GM18870 (cell line): Measurements from ENCODE around the gene RAB36.

Experiments
- ATAC-seq: cut with Tn5 transposase; IDR thresholded peaks from one replicate; pipeline ENCODE4 v1.9.1; 2021; ENCODE audit warnings: moderate library complexity; ENCODE audit not compliant: unreplicated experiment

Gene RAB36

GRCh38 chr22:23108249-23109078 is 36.8 kb upstream of the RAB36 start:
- no peak for ATAC-seq

- ATAC-seq, result no peak
Measured at GRCh38 chr22:23109079-23109347, 36.3 kb upstream of the RAB36 start.

DNA sequence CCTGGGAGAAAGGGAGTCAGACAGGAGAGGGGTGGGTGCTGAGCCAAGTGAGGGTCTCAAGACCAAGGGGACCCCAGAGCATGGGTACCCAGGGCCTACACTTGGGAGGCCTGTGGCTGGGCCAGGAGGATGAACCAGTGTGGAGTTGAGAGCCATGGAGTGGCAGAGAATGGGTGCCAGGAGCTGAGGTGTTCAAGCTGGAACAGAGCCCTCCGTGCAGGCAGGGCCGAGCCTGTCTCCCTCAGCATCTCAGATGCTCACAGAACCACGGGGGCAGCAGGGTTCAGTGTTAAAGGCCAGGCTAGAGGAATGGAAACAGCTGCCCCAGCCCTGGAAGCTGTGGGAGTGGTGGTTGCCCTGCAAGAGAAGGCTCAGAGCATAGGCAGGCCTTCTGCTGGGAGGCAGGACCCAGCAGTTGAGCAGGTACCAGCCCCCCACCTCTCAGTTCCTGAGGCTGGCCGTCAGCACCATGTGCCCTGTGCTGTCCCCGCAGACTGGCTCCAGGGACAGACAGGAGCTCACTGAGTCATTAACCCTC is 35.8 kb upstream of the RAB36 start:
- no peak for ATAC-seq

GRCh38 chr22:23110190-23110921 is 34.9 kb upstream of the RAB36 start:
- no peak for ATAC-seq

- ATAC-seq, result no peak
Measured at GRCh38 chr22:23110922-23111527, 34.3 kb upstream of the RAB36 start.

DNA sequence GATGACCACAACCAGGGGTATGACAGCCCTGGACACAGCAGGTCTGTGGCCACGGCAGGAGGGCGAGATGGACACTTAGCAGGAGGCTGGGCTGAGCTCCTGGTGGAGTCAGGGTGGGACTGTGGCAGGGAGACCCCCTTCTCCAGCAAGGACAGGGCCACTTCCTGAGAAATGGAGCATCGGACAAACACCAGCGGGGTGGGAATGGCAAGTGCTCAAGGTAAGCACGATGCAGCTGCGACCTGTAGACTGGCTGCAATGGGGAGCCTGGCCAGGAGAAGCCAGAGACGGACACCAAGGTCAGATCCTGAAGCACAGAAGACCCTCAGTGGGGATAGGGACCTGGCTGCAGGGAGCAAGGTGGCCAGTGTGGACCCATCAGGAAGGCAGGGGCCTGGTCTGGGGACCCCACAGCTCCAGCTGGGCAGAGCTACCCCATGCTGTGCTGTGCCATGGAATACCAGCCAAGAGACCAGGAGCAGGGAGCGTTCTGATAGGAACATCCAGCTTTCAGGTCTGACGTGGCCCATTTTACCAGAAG is 32.7 kb upstream of the RAB36 start:
- ATAC-seq, result no peak

- ATAC-seq, result no peak
Measured at GRCh38 chr22:23113067-23113846, 32.0 kb upstream of the RAB36 start.

DNA sequence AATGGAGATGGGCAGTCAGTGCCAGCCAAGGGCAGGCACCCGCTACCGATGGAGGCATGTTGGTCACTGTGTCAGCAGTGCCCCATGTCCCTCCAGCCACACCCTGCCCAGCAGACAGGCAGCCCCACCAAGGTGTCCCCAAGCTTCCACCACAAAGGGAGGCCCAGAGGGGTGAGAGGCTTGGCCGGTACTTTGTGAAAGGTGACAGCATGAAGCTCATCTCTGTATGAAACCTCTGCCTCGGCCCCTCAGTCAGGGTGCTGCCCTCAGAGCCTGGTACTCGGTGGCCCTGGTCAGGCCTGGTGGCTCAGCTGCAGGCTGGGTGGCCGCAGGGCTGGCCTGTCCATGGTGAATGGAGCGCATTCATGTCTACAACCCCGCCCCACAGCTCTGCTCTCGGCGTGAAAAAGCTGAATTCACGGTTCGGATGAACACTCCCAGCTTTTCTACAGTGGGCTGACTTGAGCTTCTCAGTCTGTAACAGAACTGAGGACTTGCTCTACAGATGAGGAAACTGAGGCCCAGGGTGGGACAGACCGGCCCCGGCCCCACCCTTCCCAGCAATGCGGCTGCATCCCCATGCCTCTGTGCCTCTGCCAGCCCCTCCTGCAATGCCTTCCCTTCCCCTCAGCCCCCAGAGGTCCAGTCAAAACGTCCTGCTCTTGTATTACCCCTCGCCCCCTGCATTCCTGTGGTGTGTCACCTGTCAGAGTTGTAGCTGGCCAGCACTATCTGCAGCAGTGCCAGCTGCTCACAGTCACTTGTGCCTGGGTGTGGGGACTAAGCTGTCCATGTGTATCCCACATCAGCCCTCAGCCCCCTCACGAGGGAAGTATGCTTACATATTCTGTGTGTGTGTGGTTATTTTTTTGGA is 31.2 kb upstream of the RAB36 start:
- no peak for ATAC-seq

GRCh38 chr22:23114721-23115020 is 30.6 kb upstream of the RAB36 start:
- no peak for ATAC-seq

DNA sequence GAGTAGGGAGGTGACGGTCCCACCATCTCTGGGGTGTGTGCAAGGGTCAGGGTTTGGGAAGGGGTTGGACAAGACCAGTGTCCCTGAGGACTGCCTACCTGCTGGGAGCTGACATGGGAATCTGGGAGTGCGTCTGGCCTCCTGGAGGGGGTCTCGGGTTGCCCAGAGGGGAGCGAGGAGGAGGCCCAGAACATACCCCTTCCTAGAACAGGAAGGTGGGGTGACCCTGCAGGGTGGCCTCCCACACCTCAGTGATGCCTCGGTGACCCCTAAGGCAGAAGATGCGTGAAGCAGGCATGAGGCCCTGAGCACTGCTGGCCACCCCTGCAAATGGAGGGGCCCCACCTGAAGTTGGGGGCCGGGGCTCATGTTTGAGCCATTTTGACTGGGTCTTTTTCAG is 29.9 kb upstream of the RAB36 start:
- ATAC-seq, result no peak

GRCh38 chr22:23115825-23116494 is 29.3 kb upstream of the RAB36 start:
- ATAC-seq, result no peak

GRCh38 chr22:23116506-23117263 is 28.6 kb upstream of the RAB36 start:
- no peak for ATAC-seq

- no peak for ATAC-seq
Measured at GRCh38 chr22:23117275-23117674, 28.0 kb upstream of the RAB36 start.

- ATAC-seq, result no peak
Measured at GRCh38 chr22:23117891-23118646, 27.2 kb upstream of the RAB36 start.

DNA sequence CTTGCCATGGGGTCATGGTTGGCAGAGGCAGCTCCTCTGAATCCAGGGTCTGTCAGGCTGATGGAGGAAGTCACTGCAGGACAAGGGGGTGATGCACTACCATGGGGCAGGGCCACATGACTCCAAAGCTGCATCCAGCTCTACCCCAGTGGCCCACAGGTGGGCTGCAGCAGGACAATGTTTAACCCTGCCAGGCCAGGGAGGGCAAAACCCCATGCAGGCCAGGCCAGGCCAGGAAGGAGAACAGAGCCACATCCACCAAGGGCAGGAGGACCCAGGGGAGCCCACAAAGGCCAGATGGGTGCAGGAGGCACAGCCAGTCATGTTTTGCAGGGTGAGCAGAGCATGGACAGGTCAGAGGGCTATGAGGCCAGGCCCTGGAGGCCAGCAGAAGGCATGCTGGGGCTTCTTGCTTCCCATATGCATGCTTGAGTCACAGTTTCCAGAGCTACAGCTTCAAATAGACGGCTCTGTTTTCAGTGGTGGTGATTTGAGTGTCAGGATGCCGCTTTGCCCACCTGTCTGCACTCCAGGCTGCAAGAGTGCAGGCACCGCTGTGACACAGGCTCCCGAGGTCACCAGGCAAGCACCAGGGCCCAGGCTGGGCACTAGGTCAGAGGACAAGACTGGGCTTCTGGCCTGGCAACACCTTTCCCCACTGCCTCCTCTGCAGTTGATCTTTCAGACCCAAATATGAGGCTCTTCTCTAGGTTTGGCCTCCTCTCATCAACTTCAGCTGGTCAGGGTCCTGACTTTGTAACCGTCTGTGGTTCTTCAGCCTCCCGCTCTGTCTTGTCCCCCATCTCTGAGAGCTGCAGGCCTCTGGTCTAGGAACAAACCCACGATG is 26.4 kb upstream of the RAB36 start:
- no peak for ATAC-seq

DNA sequence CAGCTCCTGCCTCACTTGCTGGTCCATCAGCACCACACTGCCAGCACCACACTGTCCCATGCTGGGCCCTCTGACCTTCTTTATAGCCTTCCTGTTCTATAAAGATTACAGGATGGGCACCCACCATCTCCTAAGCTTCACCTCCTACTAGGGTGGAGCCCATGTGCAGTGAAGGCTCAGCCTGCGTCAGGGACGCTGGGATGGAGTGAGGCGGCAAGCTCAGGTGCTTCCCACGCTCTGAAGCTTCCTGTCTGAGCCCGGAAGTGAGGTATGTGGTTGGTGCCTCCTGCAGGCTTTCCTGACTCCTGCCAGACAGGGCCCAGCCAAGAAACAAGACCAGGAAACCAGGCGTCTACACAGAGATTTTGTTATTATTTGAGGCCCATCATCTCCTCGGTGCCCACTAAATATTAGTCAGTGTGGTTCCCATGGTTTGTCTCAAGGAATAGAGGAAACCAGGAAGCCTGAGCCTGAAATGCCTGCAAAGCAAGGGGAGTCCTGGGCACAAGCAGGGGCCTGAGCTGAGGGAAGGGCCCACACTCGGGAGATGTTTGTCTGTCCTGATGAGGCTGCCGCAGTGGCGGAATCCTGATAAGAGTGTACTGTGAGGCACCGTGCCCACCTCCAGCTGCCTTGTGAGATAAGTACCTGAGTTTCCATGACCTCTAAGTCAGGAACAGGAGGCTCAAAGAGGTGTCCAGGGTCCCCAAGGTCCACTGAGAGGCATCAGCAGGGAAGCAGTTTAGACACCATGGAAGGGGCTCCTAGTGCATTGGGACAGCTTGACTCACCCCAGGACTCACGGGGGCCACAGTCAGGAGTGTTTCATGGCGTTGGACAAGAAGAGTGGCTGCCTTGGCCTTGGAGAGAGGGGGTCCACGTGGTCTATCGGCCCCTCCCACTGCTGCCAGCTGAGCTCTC is 25.5 kb upstream of the RAB36 start:
- no peak for ATAC-seq
